ENCODE results near the gene ZNF124.

ZNF124 gene

GRCh38 chr1:247111700-247112478 lies 59.9 kb downstream of the ZNF124 start:
- DNase-seq = no peak

GRCh38 chr1:247111259-247111699 lies 60.5 kb downstream of the ZNF124 start:
- no peak for DNase-seq

- DNase-seq = no peak
These were observed 61.1 kb downstream of the ZNF124 start for GRCh38 chr1:247110627-247111258.

DNA sequence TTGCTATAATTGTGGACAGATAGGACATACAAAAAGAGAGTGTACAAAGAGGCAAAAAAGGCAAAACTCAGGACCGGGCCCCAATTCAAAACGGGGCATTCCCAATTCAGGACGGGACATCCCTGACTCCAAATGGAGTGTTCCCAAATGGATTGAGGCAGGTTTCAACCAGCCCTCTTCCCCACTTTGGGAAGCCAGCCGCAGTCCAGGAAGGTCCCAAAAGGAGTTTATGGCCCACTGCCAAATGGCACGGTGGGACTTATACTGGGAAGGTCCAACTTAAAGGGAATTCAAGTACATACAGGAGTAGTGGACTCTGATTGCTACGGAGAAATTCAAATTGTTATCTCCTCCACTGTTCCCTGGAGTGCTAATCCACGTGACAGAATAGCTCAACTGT lies 64.1 kb downstream of the ZNF124 start:
- DNase-seq = no peak

DNA sequence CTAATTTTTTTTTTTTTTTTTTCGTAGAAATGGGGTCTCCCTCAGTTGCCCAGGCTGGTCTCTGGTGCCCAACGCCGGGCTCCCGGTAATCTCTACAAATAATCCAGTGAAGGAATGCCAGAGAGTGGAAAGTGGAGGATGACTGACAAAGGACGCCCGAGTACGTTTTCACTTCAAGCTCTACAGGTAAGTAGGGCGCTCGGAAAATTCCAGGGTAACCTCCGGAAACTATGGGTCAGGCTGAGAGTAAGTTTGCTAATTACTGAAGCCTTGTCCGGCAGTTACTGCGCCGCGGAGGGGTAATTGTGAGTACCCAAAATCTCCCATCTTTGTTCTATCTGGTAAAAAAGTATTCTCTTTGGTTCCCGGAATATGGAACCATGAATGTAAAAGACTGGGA lies 65.9 kb downstream of the ZNF124 start:
- DNase-seq = no peak

Data from NCI-H1105 (cell line).